A673 (cell line): ENCODE data around the gene MKI67. TPM values are rescaled to one million over a fixed set of nuclear protein-coding genes. Genes with fewer than 3 reads are reported as not detected.
A peak's percentile ranks its signal among the peaks of the same experiment; 100 is the strongest.

Experiments used
- BruUV-seq: library from RNA; stranded (reverse); fragments of 400-500 nt; replicated peaks from 2 replicates; lab custom pipeline; 2021; lab: Mats Ljungman, UMichigan
- CTCF ChIA-PET: fragments of 300-600 bp; sonication (Branson Sonifier 250); formaldehyde crosslinking; loops from one replicate; lab custom pipeline; 2022; ENCODE audit warnings: antibody characterized with exemption; lab: Charles Lee
- POLR2A ChIA-PET: fragments of 300-600 bp; sonication (Branson Sonifier 250); formaldehyde crosslinking; loops from one replicate; lab custom pipeline; 2022; ENCODE audit warnings: antibody characterized with exemption; ENCODE audit not compliant: low non-redundant PET; lab: Charles Lee
- DNase-seq: peaks from one replicate; pipeline ENCODE4 v3.0.0-alpha.2; 2015; ENCODE audit warnings: low spot score
- H3K27ac ChIP-seq: fragments of 200-600 bp; sonication (generic); 2 replicates; pipeline ENCODE4 v1.5.1; 2016; ENCODE audit warnings: mixed run types, low read depth, mild to moderate bottlenecking, mixed read lengths, antibody characterized with exemption, low read length; ENCODE audit not compliant: poor library complexity, severe bottlenecking
- H3K27me3 ChIP-seq: fragments of 200-600 bp; sonication (generic); replicated peaks from 2 replicates; pipeline ENCODE4 v1.6.1; 2017; ENCODE audit warnings: mixed run types, low read depth, mild to moderate bottlenecking, mixed read lengths, antibody characterized with exemption, low read length; ENCODE audit not compliant: insufficient read depth, poor library complexity
- H3K36me3 ChIP-seq: fragments of 200-600 bp; sonication (generic); 2 replicates; pipeline ENCODE4 v1.6.1; 2016; ENCODE audit warnings: mixed run types, mild to moderate bottlenecking, mixed read lengths, antibody characterized with exemption, low read length; ENCODE audit not compliant: insufficient read depth, poor library complexity, severe bottlenecking
- H3K4me1 ChIP-seq: fragments of 200-600 bp; sonication (generic); 2 replicates; pipeline ENCODE4 v1.6.1; 2017; ENCODE audit warnings: mixed run types, mild to moderate bottlenecking, mixed read lengths, antibody characterized with exemption, low read length; ENCODE audit not compliant: insufficient read depth, poor library complexity, severe bottlenecking
- H3K4me3 ChIP-seq: fragments of 200-600 bp; sonication (generic); 2 replicates; pipeline ENCODE4 v1.5.1; 2016; ENCODE audit warnings: low read depth, mixed run types, mild to moderate bottlenecking, mixed read lengths, low read length; ENCODE audit not compliant: poor library complexity, severe bottlenecking
- H3K9me3 ChIP-seq: fragments of 200-600 bp; sonication (generic); 2 replicates; pipeline ENCODE4 v1.6.1; 2016; ENCODE audit warnings: mixed run types, low read depth, mild to moderate bottlenecking, mixed read lengths, antibody characterized with exemption, low read length; ENCODE audit not compliant: poor library complexity, severe bottlenecking
- CTCF ChIP-seq: fragments of 300-800, 200-600 bp; sonication (generic); conservative IDR thresholded peaks from 2 replicates; pipeline ENCODE4 v1.5.1; 2017; ENCODE audit warnings: low read depth, mild to moderate bottlenecking, antibody characterized with exemption, low read length, moderate library complexity, mixed read lengths
- EZH2 ChIP-seq: fragments of 200-600 bp; sonication (generic); IDR thresholded peaks from 2 replicates; pipeline ENCODE4 v1.6.1; 2017; ENCODE audit warnings: borderline replicate concordance, low read depth, mild to moderate bottlenecking, mixed read lengths, antibody characterized with exemption, low read length; ENCODE audit not compliant: poor library complexity, severe bottlenecking
- intact Hi-C: fragments of 100-400 bp; cut with micrococcal nuclease; formaldehyde crosslinking; loops from one replicate; pipeline ENCODE4 v1.10.0; 2022; ENCODE audit not compliant: unreplicated experiment
- total RNA-seq: library from RNA; stranded (reverse); gene quantifications from 2 replicates; pipeline ENCODE4 v1.2.3, GENCODE V29; 2021

The MKI67 gene
- total RNA-seq, 1 experiment from 2014 or later, result 249 TPM

DNA sequence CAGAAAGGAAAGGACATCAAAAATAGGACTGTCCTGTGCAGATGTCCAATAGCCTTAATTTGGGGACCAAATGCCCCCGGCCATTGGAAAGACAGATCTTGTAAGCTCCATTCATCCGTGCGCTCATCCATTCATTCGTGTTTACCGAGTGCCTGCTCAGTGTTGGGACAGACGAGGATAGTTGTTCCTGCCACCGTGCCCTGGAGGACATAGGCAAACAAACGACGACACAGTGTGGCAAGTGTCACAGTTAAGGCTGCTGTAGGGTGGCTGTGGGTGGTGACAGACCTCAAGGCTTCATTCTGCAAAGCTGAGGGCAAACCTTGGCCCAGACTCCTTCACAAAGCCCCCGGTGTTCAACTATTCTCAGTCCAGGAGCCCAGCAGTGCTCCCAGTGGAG, 27.6 kb downstream of the MKI67 start:
- TSS peak; percentile 20 for BruUV-seq
- no peak overlapping the region for H3K4me3 ChIP-seq
- TF ChIP-seq EZH2 (no peak), CTCF (no peak)
- H3K4me1 ChIP-seq, result peaks cover 5% of the 10 kb centered on the region
- ChIA-PET CTCF (no interaction called here), POLR2A (no interaction called here)
- no peak for DNase-seq
- peaks cover 76% of the 10 kb centered on the region for H3K36me3 ChIP-seq
- no peak overlapping the region for H3K27ac ChIP-seq
- H3K9me3 ChIP-seq, result no peaks in the 10 kb centered on the region
- no peaks in the 10 kb centered on the region for H3K27me3 ChIP-seq
- intact Hi-C loops, result no loop called here

- Histone ChIP-seq H3K27ac (no peak overlapping the region), H3K4me3 (no peak overlapping the region), H3K4me1 (peaks cover 5% of the 10 kb centered on the region), H3K9me3 (no peaks in the 10 kb centered on the region), H3K36me3 (peaks cover 67% of the 10 kb centered on the region), H3K27me3 (no peaks in the 10 kb centered on the region)
- BruUV-seq, result no TSS peak
- peak; percentile 48 for DNase-seq
- ChIA-PET CTCF (no interaction called here), POLR2A (no interaction called here)
- TF ChIP-seq CTCF (no peak), EZH2 (no peak)
- intact Hi-C loops, result no loop called here
Measured at GRCh38 chr10:128097783-128098182, 28.4 kb downstream of the MKI67 start.

GRCh38 chr10:128096486-128097199, 29.6 kb downstream of the MKI67 start:
- intact Hi-C loops, result no loop called here
- ChIA-PET POLR2A (no interaction called here), CTCF (no interaction called here)
- Histone ChIP-seq H3K36me3 (peaks cover 56% of the 10 kb centered on the region), H3K9me3 (no peaks in the 10 kb centered on the region), H3K4me3 (no peak overlapping the region), H3K27me3 (no peaks in the 10 kb centered on the region), H3K4me1 (peaks cover 5% of the 10 kb centered on the region), H3K27ac (peak overlapping the region; percentile 37)
- TF ChIP-seq CTCF (no peak), EZH2 (no peak)
- no peak for DNase-seq
- no TSS peak for BruUV-seq
